Muscle of back (tissue), 13 donors: Measurements from ENCODE around the gene THEM5. TPM values are rescaled to one million over a fixed set of nuclear protein-coding genes. Genes with fewer than 3 reads are reported as not detected.
"Not testable (repeated sequence)": the region's sequence is repeated elsewhere in the genome, so short reads cannot be mapped to it uniquely, and the experiment has no call there.

Experiments
- DNase-seq, 3 donors: peaks; one replicate each; pipeline versions ENCODE4 v3.0.0 to v3.0.0-alpha.2; 2013
- long read RNA-seq, 9 donors: transcript quantifications; one replicate each; lab custom pipeline, GENCODE V29; 2026
- polyA plus RNA-seq, 10 donors: library from polyadenylated mRNA; unstranded; fragments of 120-200 nt; gene quantifications; one replicate each; pipeline ENCODE4 v1.2.1, GENCODE V29; 2013; ENCODE audit not compliant: insufficient read length in 10 of 10

THEM5 gene
- 1 to 10 TPM in 3 of 10 donors, under 1 TPM in 7; 0.21 to 4.2 (median 0.59) TPM for polyA plus RNA-seq
- long read RNA-seq, donor 1 = 0 reads
- long read RNA-seq, donor 2 = 0 reads
- long read RNA-seq, donor 3 = 0 reads
- long read RNA-seq, donor 4 = 0 reads
- long read RNA-seq, donor 5 = 0 reads
- long read RNA-seq, donor 6 = 0 reads
- long read RNA-seq, donor 7 = 0 reads
- long read RNA-seq, donor 8 = 0 reads
- long read RNA-seq, donor 9 = 0 reads

- DNase-seq = no peak
Measured at GRCh38 chr1:151853411-151853943, at the start of gene THEM5. TSS of gene THEM5 (minus strand) at chr1:151853712. CDS start at chr1:151853565, 147 bp downstream.

DNA sequence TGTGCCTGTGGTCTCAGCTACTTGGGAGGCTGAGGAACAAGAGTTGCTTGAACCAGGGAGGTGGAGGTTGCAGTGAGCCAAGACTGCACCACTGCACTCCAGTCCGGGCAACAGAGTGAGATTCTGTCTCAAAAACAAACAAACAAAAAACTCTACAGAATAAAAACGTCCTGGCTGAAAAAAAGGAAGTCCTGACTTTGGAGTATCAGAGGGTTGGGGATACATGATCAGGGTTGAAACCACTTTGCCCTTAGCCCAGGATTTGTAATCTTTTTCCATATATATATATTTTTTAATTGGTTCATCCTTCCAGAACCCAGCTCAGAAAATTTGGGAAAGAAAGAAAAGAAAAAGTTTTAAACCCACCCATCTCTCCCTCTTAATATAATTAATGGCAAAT is 49.3 kb upstream of the THEM5 start:
- DNase-seq = no peak

DNA sequence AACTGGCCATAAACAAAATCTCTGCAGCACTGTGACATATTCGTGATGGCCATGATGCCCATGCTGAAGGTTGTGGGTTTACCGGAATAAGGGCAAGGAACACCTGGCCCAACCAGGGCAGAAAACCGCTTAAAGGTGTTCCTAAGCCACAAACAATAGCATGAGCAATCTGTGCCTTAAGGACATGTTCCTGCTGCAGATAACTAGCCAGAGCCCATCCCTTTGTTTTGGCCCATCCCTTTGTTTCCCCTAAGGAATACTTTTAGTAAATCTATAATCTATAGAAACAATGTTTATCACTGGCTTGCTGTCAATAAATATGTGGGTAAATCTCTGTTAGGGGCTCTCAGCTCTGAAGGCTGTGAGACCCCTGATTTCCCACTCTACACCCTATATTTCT is 47.3 kb upstream of the THEM5 start:
- not testable (repeated sequence) for DNase-seq

DNA sequence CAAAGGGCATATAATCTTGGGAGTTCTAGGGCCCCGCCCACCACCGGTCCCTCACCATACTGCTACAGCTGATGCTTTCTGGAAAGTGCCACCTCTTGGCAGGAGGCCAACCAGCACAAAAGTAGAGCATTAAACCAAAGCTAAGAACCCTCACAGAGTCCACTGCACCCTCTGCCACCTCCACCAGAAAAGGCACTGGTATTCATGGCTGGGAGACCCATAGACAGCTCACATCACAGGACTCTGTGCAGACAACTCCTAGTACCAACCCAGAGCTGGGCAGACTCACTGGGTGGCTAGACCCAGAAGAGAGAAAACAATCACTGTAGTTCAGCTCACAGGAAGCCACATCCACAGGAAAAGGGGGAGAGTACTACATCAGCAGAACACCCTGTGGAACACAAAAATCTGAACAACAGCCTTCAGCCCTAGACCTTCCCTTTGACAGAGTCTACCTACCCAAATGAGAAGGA is 45.0 kb upstream of the THEM5 start:
- DNase-seq = no peak

DNA sequence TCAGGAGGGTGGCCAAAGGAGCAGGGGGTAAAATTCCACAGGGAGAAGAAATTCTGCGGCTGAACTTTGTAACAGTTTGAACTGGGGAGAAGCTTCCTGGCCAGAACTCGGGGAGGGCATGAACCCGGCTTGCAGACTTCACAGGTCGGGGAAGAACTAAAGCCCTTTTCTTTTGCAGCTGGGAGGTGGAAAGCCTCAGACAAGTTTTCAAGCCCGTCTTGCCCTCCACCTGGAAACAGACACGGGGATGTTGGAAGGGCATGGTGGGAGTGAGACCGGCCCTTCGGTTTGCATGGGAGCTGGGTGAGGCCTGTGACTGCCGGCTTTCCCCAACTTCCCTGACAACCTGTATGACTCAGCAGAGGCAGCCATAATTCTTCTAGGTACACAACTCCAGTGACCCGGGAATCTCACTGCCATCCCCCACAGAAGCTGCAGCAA is 44.5 kb upstream of the THEM5 start:
- no peak for DNase-seq

- DNase-seq = no peak
Measured at GRCh38 chr1:151893176-151893924, 39.8 kb upstream of the THEM5 start.

GRCh38 chr1:151892190-151892589 is 38.7 kb upstream of the THEM5 start:
- no peak for DNase-seq

- DNase-seq = no peak
Measured at GRCh38 chr1:151891512-151891911, 38.0 kb upstream of the THEM5 start.

GRCh38 chr1:151888972-151889570 is 35.6 kb upstream of the THEM5 start:
- DNase-seq = no peak

- DNase-seq = no peak
Measured at GRCh38 chr1:151887028-151887427, 33.5 kb upstream of the THEM5 start.

DNA sequence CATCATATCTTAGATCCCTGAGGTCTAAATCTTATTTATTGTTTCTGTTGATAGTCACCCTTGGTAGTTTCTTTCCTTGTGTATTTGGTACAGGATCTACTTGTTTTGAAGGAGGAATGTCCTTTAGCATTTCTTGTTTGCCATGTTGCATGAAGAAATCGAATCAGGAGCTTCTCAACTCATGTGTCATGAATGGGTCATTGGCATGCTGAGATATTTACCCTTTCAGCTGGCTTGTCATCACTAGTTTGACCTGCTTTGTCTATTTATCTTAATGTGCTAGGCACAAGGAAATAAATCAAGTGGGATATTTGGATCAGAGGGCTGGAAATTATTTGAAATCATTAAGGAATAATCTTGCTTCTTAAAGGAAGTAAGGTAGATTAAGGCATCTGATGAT is 32.0 kb upstream of the THEM5 start:
- DNase-seq = no peak

DNA sequence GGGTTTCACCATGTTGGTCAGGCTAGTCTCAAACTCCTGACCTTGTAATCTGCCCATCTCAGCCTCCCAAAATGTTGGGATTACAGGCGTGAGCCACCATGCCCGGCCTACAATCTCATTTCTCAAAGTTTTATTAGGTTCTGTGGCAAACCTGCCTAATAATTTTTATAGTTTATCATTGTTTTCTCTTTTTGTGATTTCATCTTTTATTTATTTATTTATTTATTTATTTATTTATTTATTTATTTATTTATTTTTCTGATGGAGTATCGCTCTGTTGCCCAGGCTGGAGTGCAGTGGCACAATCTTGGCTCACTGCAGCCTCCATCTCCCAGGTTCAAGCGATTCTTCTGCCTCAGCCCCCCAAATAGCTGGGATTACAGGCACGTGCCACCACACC is 31.4 kb upstream of the THEM5 start:
- not testable (repeated sequence) for DNase-seq

GRCh38 chr1:151884445-151884844 is 30.9 kb upstream of the THEM5 start:
- DNase-seq = not testable (repeated sequence)

DNA sequence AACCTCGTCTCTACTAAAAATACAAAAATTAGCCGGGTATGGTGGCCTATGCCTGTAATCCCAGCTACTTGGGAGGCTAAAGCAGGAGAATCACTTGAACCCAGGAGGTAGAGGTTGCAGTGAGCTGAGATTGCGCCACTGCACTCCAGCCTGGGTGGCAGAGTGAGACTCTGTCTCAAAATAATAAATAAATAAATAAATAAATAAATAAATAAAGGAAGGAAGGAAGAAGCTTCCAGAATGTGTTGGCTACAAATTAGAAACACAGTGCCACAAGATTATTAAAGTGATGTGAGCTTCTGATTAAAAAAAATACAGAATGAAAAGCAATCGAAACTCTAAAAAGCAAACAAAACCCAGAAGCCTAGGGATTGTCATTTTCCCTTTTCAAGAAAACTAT is 30.4 kb upstream of the THEM5 start:
- not testable (repeated sequence) for DNase-seq

GRCh38 chr1:151882918-151883317 is 29.4 kb upstream of the THEM5 start:
- DNase-seq = not testable (repeated sequence)

- DNase-seq = no peak
Measured at GRCh38 chr1:151882466-151882865, 29.0 kb upstream of the THEM5 start.

- DNase-seq = no peak
Measured at GRCh38 chr1:151881479-151881878, 28.0 kb upstream of the THEM5 start.

DNA sequence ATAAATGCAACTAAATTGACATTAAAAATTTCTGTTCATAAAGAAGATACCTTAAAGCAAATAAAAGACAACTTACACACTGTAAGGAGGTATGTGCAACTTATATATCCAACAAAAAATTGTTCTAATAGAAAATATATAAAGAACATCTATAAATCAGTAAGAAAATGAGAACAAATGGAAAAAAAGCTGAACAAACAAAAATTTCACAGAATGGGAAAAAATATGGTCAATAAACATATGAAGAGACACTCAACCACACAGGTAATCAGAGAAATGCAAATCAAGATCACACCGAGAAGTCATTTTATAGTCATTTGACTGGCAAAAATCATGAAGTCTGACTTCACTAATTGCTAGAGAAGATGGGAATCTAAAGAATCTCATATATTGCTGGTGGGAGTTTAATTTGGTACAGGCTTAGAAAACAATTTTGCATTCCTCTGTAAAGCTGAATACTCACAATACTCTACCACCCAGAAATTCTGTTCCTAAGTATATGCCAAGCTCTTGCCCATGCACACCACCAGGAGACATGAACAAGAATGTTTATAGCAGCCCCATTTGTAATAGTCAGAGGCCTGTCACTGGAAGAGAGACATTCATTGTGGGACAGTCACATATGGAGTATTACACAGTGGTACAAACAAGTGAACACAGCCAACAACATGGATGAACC is 22.0 kb upstream of the THEM5 start:
- no peak for DNase-seq

GRCh38 chr1:151872776-151873175 is 19.3 kb upstream of the THEM5 start:
- DNase-seq = not testable (repeated sequence)

GRCh38 chr1:151871284-151872030 is 17.9 kb upstream of the THEM5 start:
- DNase-seq = no peak

DNA sequence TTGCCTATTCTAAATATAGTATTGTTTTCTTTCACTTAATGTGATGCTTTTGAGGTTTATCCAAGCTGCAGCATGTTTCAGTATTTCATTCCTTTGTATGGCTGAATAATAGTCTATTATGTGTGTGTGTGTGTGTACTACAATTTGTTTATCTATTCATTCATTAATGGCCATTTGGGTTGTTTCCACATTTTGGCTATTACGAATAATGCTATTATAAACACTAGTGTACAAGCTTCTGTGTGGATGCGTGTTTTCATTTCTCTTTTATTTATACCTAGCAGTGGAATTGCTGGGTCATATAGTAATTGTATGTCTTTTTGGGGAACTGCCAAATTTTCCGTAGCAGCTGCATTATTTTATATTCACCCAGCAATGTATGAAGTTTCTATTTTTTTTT is 15.0 kb upstream of the THEM5 start:
- DNase-seq = no peak
